Peyer's patch (tissue), 4 donors: ENCODE data around the gene CCDC73.

Source experiments
- CTCF ChIP-seq, 6 experiments: fragments of 450-650 bp in 4 of 6; fragments of 200-600 bp in 2 of 6; sonication (generic) in 1 of 6; IDR thresholded peaks; one replicate each; pipeline ENCODE4 v1.5.1; 2017 to 2019; ENCODE audit warnings: antibody characterized with exemption in 6 of 6, mild to moderate bottlenecking in 3 of 6, moderate library complexity in 1 of 6
- POLR2A ChIP-seq, 2 donors: fragments of 450-650 bp; IDR thresholded peaks; one replicate each; pipeline ENCODE4 v1.5.1; 2017; ENCODE audit warnings: antibody characterized with exemption in 2 of 2, mild to moderate bottlenecking in 2 of 2, moderate library complexity in 2 of 2

- no peak for TF ChIP-seq CTCF (IDR thresholded peaks at IDR 0.05)
- TF ChIP-seq POLR2A (IDR thresholded peaks at IDR 0.05) = no peak
These were observed 180.8 kb downstream of the CCDC73 start for GRCh38 chr11:32613500-32614151.
